ENCODE data around the gene ADGRG2.

DNA sequence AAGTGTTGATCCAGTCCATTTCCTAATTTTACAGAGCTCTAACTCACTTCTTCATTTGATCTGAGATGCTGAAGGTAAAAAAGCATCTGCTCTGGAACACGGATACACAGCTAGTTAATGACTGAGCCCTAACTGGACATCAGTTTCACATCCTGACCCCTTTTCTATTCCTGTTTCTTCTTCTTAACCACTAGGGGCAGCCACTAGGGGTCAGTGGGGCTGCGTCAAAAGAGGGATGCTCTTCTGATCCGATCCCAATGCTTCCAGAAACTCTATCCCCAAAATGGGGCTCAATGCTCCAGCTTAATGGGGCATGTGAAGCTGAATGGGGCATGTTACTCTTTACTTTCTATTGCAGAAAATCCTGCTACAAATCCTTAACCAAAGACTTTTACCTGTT, 105.0 kb downstream of the ADGRG2 start:
- TF ChIP-seq, protein P1, sequence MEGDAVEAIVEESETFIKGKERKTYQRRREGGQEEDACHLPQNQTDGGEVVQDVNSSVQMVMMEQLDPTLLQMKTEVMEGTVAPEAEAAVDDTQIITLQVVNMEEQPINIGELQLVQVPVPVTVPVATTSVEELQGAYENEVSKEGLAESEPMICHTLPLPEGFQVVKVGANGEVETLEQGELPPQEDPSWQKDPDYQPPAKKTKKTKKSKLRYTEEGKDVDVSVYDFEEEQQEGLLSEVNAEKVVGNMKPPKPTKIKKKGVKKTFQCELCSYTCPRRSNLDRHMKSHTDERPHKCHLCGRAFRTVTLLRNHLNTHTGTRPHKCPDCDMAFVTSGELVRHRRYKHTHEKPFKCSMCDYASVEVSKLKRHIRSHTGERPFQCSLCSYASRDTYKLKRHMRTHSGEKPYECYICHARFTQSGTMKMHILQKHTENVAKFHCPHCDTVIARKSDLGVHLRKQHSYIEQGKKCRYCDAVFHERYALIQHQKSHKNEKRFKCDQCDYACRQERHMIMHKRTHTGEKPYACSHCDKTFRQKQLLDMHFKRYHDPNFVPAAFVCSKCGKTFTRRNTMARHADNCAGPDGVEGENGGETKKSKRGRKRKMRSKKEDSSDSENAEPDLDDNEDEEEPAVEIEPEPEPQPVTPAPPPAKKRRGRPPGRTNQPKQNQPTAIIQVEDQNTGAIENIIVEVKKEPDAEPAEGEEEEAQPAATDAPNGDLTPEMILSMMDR (IDR thresholded peaks at IDR 0.05): peak in 2 of 4 experiments; percentile 30 to 31
- TF ChIP-seq POLR2A (IDR thresholded peaks at IDR 0.05): no peak
- TF ChIP-seq POLR2AphosphoS5 (IDR thresholded peaks at IDR 0.05): no peak
